HG03103 (cell line): Measurements from ENCODE around the gene SRSF5.

Experiments used
- ATAC-seq: cut with Tn5 transposase; IDR thresholded peaks from one replicate; pipeline ENCODE4 v1.9.1; 2021; ENCODE audit warnings: low read depth; ENCODE audit not compliant: unreplicated experiment

SRSF5 gene

DNA sequence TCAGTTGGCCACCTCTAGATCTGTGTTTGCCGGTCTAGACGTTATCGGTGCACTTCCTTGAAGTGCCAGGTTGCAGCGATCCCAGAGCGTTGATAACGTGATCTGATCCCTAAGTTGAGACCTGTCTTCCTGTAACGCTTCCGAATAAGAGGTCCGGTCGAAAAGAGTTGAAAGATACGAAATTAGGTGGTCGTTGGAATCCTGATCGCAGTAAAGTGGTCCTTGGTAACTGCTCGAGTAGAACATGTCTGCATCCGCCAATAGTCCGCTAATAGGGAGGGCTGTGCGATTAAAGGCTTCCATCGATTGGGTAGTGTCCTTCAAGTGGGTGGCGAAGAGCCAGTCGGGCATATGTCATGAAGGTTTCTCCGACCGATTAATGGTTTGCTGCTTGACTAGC is 2.7 kb downstream of the SRSF5 start:
- no peak for ATAC-seq

DNA sequence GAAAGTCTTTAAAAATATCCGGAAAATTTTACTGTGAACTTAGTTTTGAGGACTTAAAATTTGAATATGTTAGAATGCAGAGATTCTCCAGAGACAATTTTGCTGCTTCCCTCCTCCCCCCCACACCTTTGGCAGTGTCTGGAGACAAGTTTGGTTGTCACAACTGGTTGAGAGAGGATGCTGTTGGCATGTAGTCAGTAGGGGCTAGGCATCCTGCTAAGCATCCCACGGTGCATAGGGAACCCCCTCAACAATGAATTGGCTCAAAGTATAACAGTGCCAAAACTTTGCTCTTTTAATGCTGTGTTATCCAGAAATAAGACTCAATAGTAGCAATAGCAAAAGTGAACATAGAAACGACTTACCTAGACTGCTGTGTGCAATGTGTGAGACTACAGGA is 3.6 kb downstream of the SRSF5 start:
- no peak for ATAC-seq

DNA sequence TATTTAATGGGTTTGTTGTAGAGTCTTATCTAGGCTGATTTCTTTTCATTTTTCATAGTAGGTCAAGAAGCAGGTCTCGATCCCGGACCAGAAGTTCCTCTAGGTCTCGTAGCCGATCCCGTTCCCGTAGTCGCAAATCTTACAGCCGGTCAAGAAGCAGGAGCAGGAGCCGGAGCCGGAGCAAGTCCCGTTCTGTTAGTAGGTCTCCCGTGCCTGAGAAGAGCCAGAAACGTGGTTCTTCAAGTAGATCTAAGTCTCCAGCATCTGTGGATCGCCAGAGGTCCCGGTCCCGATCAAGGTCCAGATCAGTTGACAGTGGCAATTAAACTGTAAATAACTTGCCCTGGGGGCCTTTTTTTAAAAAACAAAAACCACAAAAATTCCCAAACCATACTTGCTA is 4.2 kb downstream of the SRSF5 start:
- no peak for ATAC-seq

DNA sequence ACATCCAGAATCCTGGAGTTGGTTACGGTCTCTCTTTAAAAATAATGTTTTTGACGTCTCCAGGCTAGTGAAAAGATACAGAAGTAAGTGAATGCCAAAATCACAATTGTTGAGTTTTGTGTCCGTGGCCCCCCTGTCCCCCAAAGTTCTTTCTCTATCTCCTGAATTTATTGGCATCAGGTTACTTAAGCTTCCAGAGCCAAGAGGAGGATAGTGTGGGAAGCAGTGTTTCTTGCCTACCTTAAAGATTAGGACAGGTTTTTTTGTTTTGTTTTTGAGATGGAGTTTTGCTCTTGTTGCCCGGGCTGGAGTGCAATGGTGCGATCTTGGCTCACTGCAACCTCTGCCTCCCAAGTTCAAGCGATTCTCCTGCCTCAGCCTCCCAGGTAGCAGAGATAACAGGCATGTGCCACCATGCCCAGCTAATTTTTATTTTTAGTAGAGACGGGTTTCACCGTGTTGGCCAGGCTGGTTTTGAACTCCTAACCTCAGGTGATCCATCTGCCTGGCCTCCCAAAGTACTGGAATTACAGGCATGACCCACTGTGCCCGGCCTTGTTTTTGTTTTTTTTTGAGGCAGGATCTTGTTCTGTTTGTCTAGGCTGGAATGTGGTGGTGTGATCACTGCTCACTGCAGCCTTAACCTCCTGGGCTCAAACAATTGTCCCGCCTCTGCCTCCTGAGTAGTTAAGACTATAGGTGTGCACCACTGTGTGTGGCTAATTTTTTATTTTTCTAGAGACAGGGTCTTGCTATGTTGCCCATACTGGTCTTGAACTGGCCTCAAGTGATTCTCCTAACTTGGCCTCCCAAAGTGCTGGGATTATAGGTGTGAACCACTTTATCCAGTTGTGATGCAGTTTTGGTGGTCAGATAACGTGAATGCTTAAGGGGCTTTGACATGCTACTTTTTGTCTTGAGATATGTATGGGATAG is 5.4 kb downstream of the SRSF5 start:
- no peak for ATAC-seq

DNA sequence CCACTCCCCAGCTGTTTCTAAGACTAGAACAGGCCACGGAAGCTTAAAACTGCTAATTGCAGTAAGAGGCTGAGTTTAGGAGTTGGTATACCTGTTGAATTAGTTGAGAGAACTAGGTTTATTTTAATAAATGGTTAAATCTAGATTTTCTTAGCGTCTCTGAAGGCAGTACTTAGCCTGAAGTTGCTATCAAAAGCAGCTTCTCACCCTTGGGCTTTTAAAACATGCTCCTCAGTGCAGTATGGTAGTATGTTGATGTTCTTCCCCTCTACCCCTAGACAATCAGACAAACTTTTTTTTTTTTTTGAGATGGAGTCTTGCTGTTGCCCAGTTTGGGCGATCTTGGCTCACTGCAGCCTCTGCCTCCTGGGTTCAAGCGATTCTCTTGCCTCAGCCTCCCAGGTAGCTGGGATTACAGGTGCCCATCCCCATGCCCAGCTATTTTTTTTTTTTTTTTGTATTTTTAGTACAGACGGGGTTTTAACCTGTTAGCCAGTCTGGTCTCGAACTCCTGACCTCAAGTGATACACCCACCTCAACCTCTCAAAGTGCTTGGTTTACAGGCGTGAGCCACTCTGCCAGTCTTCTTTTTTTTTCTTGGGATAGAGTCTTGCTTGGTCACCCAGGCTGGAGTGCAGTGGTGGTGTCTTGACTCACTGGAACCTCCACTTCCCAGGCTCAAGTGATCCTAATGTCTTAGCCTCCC is 6.8 kb downstream of the SRSF5 start:
- no peak for ATAC-seq

DNA sequence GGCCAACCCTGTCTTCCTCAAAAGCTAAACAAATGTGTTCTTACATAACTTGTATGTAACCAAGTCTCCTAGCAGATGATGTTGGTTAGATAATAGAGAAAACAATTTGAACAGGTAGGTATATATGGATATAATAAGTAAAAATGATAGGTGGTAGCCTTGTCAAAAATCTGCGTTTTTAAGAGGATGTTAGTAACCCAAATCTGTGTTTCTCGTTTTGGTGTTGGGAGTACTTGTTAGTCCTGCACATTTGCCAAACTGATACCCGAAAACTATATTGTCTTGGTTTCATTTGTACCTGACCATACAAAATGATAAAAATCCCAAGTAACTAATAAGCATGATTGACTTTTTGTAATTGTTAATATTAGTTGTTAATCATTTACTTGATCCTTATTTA is 8.1 kb downstream of the SRSF5 start:
- no peak for ATAC-seq

DNA sequence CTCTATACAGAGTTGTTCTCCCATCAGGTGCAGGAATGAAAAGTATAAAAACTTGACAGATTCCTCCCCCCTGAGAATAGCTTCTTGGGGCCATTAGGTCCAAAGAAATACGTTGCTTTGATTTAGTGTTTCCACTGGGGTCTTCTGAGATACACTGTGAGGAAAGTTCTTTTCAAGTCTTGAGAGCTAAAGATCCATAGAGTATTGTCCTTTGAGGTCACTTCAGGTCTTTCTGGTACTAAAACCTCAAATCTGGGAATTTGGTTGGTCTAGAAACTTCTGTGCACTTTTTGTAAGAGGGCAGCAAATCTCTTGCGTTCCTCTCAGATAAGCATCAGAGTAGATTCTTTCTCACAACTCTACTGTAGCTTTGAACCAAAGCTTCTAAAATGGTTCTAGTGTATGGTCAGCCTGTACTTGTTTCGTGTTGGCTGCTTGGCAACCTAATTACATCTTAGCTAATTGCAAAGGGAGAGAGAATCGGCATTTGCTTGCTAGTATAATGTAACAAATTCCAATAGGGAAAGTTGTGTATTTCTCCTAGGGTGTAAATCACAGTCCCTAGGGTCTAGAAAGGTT is 10.0 kb downstream of the SRSF5 start:
- no peak for ATAC-seq

DNA sequence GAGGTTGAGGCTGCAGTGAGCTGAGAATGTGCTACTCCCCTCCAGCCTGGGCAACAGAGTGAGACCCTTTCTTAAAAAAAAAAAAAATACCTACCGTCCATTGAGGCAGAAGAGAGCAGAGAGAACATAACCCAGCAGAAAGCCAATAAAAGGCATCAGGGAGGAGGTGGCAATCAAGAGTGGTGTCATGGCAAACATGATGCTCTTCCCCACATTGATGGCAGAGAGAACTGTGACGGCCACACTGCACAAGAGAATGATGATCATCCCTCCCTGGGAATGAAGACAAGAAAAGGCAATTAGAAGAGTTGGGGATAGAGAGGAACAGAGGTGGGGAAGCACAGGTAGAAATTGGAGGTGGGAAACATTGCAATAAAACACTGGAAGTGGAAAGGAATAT is 12.1 kb downstream of the SRSF5 start:
- ATAC-seq: no peak

DNA sequence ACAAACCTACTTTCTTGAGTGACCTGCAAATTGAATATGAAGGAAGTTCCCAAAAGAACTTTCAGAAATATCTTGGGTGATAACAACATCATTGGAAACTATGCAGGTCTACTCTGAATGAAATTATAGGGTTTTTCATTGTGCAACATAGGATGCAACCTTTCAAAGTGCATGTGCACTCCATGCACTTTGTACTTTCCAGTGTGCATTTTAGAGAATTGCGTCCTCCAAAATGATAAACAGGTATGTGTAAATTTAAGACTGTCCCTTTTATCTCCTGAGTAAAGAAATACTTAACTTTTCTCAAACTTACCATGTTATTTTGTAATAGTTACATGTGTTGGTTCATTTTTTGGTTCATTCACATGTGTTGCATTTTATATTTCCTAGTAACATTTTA is 13.2 kb downstream of the SRSF5 start:
- ATAC-seq: no peak

DNA sequence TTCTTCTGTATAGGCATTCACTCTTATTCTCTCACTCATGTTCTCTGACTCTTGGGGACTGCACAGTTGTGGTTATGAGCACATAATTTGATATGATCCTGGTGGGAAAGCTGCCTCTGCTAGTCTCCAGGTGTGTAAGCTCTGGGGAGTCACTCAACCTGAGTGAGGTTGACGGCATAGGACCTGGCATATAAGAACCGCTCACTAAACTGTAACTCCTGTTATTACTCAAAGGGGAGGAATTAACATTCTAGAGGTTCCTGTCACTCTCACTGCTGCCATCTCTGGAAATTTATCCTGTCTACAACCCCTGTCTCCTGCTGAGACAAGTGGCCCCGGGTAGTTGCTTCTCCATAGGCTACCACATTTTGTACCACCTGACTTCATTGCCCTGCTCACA is 14.0 kb downstream of the SRSF5 start:
- no peak for ATAC-seq

DNA sequence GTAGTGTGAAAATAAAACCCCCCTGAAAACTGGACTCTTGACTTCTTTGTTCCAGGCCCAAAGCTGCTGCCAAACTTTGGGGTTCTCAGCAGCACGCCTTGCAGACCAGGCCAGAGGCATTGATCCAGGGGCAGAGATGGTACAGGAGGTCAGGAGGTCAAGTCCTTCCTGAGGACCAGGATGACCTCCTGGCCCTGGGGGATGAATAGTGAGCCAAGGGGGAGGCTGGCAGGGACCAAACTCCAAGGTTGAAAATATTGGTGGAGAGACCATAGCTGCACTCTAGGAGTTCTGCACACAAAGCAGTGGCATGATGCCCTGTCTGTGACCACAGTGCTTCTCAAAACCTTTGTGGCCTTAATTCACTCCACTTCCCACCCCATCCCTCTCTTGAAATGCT is 18.0 kb downstream of the SRSF5 start:
- ATAC-seq: no peak

DNA sequence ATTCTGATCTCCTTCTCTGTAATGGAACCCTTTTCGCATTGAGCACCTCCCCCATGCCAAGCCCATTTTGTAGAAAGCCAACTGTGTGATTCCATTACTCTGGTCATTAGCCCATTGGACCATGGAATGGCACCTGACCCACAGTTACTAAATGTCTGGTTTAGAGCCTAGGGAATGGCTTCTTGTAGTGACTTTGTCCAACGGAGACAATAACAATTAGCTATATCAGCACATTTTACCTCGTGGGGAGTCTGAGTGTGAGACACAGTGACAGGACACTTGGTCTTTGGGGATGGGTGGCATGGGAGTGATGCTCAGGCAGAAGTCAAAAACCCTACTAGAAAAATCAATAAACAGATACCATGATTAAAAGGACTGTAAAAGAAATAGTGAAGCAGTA is 19.7 kb downstream of the SRSF5 start:
- no peak for ATAC-seq

DNA sequence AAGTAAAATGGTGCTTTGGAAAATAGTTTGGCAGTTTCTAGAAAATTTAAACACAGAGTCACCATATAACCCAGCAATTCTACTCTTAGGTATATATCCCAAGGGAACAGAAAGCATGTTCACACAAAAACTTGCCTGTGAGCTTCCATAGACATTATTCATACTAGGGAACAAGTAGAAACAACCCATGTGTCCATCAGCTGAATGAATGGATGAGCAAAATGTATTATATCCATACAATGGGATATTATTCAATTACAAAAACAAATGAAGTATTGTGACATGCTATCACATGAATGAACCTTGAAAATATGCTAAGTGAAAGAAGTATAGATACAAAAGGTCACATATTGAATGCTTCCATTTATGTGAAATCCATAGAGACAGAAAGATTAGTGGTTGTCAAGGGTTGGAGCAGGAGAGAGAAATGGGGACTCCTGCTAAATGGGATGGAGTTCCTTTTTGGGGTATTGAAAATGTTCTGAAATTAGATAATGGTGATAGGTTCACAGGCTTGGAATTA is 22.2 kb downstream of the SRSF5 start:
- no peak for ATAC-seq

DNA sequence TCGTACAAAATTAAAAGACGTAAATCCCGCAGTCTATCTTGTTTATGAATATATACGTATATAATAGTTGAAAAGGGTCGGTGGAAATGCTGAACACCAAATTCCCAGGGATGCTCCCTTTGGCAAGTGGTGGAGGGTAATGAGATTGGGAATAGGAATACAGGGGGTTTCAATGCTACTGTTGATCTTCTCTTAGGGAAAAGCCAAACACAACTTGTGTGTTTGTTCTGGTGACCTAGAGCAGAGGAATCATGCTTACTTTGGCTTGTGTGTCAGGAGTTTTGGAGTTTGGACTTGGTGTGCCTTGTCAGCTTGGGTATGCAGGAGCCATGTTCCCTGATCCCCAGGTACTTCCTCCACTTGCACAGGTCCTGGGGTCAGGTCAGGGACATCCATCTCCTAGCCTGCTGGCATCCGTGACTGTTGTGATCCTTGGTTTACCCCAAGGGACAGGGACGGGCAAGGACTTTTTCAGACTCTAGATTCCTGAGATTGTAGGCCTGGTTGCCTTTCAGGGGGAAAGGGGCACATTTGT is 26.0 kb downstream of the SRSF5 start:
- no peak for ATAC-seq

DNA sequence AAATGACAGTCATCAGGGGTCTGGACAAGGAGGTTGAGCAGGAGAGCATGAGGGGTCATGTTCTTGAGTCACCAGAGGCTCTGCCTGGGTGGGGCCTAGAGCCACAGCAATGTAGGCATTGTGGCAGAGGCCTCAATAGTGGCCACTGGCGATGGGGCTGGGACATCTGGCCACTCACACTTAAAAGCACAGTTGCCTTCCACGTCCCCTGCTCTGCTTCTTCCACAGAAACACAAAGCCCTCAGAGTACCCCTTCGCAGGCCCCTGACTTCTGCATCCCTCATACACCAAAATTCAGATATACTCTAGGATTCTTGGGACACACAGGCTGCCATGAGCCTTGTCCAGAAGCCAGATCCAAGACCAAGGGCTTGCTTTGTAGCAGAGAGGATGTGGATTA is 27.8 kb downstream of the SRSF5 start:
- ATAC-seq: no peak

DNA sequence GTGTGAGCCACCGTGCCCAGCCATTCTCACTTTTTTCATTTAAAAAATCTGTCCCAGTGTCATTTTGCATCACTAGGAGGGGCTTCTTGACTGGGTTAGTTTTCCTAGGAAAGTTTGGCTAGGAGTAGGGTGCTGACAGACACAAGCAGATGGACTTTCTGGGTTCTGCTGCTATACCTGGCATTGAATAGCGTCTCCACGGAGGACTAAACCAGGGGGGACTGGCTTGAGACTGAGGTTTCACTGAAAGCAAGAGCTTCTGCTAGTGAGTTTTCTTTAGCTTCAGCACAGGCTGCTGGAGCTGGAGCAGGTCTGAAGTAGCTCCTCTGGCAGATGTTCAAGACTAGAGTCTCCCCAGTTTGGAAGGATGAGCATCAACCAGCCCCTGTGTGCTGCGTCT is 28.7 kb downstream of the SRSF5 start:
- no peak for ATAC-seq

DNA sequence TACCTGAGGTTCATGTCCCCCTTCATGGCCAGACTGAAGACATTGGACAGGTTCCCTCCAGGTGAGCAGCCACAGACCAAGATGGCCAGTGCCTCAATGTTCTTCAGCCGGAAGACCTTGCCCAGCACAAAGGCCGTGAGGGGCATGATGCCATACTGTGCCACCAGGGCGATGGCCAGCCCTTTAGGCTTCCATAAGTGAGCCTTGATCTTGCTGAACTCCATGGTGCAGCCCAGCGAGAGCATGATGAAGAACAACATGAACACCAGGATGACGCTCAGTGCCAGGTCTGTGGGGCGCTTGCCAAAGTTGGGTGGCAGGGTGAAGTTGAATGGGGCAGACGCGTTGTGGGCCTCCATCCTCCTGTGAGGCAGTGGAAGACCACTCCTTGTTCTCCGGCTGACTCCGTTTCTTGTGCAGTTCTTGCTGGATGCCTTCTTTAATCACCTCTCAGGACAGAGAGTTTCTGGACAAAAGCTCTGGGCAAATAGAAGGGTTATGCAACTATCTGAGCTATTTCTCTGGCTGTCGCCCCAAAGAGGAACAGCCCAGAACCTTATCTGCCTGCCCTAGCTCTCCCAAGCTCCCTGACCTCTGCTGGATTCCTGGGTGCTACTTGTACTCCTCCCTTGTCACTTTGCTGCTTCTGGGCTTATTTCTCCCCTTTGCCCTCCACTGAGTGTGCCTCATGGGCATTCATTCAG is 30.0 kb downstream of the SRSF5 start, which contains the start of gene SLC10A1:
TSS of gene SLC10A1 (minus strand) at position 445 of the 704 bp plus-strand sequence. CDS start at position 359, 86 bp downstream.
- no peak for ATAC-seq

DNA sequence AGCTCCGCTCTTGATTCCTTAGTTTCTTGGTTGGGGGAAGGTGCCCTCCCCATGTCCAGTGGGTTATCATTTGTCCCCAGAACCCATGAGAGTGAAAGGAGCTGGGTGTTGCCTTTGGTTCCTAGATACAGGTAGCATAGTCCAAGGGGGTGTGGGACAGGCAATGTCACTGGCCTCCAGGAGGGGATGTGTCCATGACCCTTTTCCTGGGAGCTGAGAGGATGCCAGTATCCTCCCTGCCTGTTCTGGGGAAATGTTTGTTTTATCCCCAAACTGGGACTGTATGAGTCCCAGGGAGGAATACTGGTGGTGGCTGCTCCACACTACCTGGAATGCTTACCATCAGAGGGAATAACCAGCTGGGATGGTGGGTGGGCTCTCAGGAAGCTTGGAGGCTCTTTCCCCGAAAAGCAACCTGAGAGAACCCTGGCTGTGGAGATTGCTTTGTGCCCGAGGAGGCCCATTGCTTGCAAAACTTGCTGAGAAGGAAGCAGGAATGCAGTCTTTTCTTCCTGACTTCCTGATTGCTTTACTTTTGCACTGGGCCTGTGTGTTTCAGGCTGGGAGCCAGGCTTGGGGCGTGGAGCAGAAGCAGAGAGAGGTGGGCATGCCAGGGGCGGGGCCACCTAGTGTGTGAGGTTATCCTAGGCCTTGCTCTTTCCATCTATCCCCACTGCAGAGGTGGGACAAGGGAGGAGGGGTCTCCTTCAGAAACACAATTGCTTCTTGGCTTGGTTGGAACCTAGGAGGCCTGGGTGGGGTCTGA is 30.8 kb downstream of the SRSF5 start:
- ATAC-seq: no peak

DNA sequence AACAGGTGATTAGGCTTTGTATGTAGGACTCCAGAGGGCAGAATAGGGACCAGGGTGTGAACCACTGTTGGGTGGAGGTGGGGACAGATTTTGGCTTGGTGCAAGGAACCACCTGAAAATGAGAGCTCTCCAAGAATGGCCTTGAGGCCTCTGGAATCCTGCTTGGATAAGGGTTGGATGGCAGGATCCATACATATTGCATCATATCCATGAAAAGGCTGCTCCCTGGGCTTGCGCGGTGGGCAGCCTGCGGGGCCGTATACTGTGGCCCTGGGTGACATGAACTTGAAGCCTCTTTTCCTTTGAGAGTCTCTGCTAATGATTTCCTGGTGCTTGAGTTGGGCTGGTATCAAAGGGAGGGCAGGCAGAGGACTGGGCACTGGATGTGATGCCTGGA is 31.4 kb downstream of the SRSF5 start:
- no peak for ATAC-seq

DNA sequence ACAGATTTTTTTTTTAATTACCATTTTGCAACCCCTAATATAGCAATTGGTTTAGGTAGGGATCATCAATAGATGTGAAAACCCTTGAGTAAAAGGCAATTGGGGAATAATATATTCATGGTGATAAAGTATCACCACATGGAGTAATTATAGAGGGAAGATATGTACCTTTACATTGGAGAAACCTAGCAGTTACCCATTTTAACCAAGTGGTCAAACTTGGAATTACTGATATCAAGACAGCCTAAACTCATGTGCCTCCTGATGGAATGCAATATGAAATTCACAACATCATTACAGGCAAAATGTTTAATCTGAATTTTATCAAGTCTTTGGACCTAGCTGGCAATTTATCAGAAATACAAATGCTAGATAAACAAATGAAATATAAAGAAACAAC is 36.8 kb downstream of the SRSF5 start:
- ATAC-seq: no peak
